HG03280 (cell line): Measurements from ENCODE around the gene KRCC1.

Experiments
- ATAC-seq: cut with Tn5 transposase; IDR thresholded peaks from one replicate; pipeline ENCODE4 v1.9.1; 2021; ENCODE audit warnings: mild to moderate bottlenecking, moderate library complexity; ENCODE audit not compliant: unreplicated experiment

Gene KRCC1

GRCh38 chr2:88055371-88056128 is at the start of gene KRCC1:
Gene KRCC1 (minus strand): TSS chr2:88055783. CDS start chr2:88028563, 27,220 bp downstream.
- ATAC-seq = peak; percentile 95

- ATAC-seq = no peak
Measured at GRCh38 chr2:88100489-88100858, 44.9 kb upstream of the KRCC1 start.

GRCh38 chr2:88099798-88100488 is 44.4 kb upstream of the KRCC1 start:
- ATAC-seq = no peak

- no peak for ATAC-seq
Measured at GRCh38 chr2:88098558-88098900, 42.9 kb upstream of the KRCC1 start.

- no peak for ATAC-seq
Measured at GRCh38 chr2:88097891-88098557, 42.4 kb upstream of the KRCC1 start.

GRCh38 chr2:88097192-88097591 is 41.6 kb upstream of the KRCC1 start:
- ATAC-seq = no peak

- no peak for ATAC-seq
Measured at GRCh38 chr2:88096708-88097107, 41.1 kb upstream of the KRCC1 start.

GRCh38 chr2:88095022-88095421 is 39.4 kb upstream of the KRCC1 start:
- no peak for ATAC-seq

GRCh38 chr2:88092773-88093172 is 37.2 kb upstream of the KRCC1 start:
- no peak for ATAC-seq

GRCh38 chr2:88091943-88092342 is 36.4 kb upstream of the KRCC1 start:
- ATAC-seq = no peak

GRCh38 chr2:88090446-88091283 is 35.1 kb upstream of the KRCC1 start:
- ATAC-seq = no peak

GRCh38 chr2:88088999-88089398 is 33.4 kb upstream of the KRCC1 start:
- ATAC-seq = no peak

GRCh38 chr2:88087763-88088162 is 32.2 kb upstream of the KRCC1 start:
- ATAC-seq = no peak

- no peak for ATAC-seq
Measured at GRCh38 chr2:88087073-88087472, 31.5 kb upstream of the KRCC1 start.

GRCh38 chr2:88086401-88086800 is 30.8 kb upstream of the KRCC1 start:
- ATAC-seq = no peak

- ATAC-seq = no peak
Measured at GRCh38 chr2:88085602-88086001, 30.0 kb upstream of the KRCC1 start.

GRCh38 chr2:88085099-88085498 is 29.5 kb upstream of the KRCC1 start:
- no peak for ATAC-seq

- ATAC-seq = no peak
Measured at GRCh38 chr2:88082781-88083180, 27.2 kb upstream of the KRCC1 start.

GRCh38 chr2:88081924-88082608 is 26.5 kb upstream of the KRCC1 start:
- no peak for ATAC-seq

- no peak for ATAC-seq
Measured at GRCh38 chr2:88080545-88080944, 25.0 kb upstream of the KRCC1 start.
